Measurements from ENCODE around the gene FGFR4. TPM values are rescaled to one million over a fixed set of nuclear protein-coding genes. Genes with fewer than 3 reads are reported as not detected.
"Not testable (repeated sequence)": the region's sequence is repeated elsewhere in the genome, so short reads cannot be mapped to it uniquely, and the experiment has no call there.

The FGFR4 gene
- polyA plus RNA-seq (2013, experiment 1 of 4), result 22.9 TPM
- polyA plus RNA-seq (2013, experiment 2 of 4), result 25.1 TPM
- polyA plus RNA-seq (2013, experiment 3 of 4), result 17.0 TPM
- polyA plus RNA-seq (2013, experiment 4 of 4), result 17.8 TPM

GRCh38 chr5:177086654-177087397 is at the start of gene FGFR4:
FGFR4 (plus strand) TSS chr5:177086915; CDS start chr5:177089603, 2,688 bp downstream.
- H3K9me3 ChIP-seq (ENCODE audit: control insufficient read depth, low read length), result no peaks in the 10 kb centered on the region
- peaks cover 9% of the 10 kb centered on the region for H3K27me3 ChIP-seq (ENCODE audit: control insufficient read depth, insufficient read depth, low read length, poor library complexity, severe bottlenecking)
- H3K4me1 ChIP-seq (ENCODE audit: control insufficient read depth, insufficient read depth, low read length), result no peaks in the 10 kb centered on the region
- no peaks in the 10 kb centered on the region for H3K36me3 ChIP-seq (ENCODE audit: control insufficient read depth, insufficient read depth, low read length)
- 1% methylated on average over 55 to 60 of the region's 68 CpGs for WGBS, 2 experiments
- H3K27ac ChIP-seq (ENCODE audit: insufficient read depth, low read depth, low read length, poor library complexity, severe bottlenecking), result no peak within 1 kb of the TSS
- H3K4me3 ChIP-seq (ENCODE audit: insufficient read depth, low read depth, low read length), result peak within 1 kb of the TSS; percentile 51

- WGBS, 2 experiments, result 86 to 92% methylated on average over 5 of the region's 5 CpGs
Measured at GRCh38 chr5:177036921-177037320, 49.8 kb upstream of the FGFR4 start.

GRCh38 chr5:177040814-177041420 is 45.8 kb upstream of the FGFR4 start:
- Histone ChIP-seq H3K4me3 (ENCODE audit: insufficient read depth, low read depth, low read length) (no peak overlapping the region), H3K27me3 (ENCODE audit: control insufficient read depth, insufficient read depth, low read length, poor library complexity, severe bottlenecking) (no peaks in the 10 kb centered on the region), H3K36me3 (ENCODE audit: control insufficient read depth, insufficient read depth, low read length) (peaks cover 17% of the 10 kb centered on the region), H3K4me1 (ENCODE audit: control insufficient read depth, insufficient read depth, low read length) (peaks cover 6% of the 10 kb centered on the region), H3K27ac (ENCODE audit: insufficient read depth, low read depth, low read length, poor library complexity, severe bottlenecking) (no peak overlapping the region), H3K9me3 (ENCODE audit: control insufficient read depth, low read length) (no peaks in the 10 kb centered on the region)
- WGBS, 2 experiments, result 90 to 95% methylated on average over 3 of the region's 3 CpGs

More at GRCh38 chr5:177036921-177037320, 49.8 kb upstream of the FGFR4 start:
- Histone ChIP-seq H3K27ac (ENCODE audit: insufficient read depth, low read depth, low read length, poor library complexity, severe bottlenecking) (no peak overlapping the region), H3K9me3 (ENCODE audit: control insufficient read depth, low read length) (no peaks in the 10 kb centered on the region), H3K36me3 (ENCODE audit: control insufficient read depth, insufficient read depth, low read length) (no peaks in the 10 kb centered on the region), H3K27me3 (ENCODE audit: control insufficient read depth, insufficient read depth, low read length, poor library complexity, severe bottlenecking) (no peaks in the 10 kb centered on the region), H3K4me3 (ENCODE audit: insufficient read depth, low read depth, low read length) (no peak overlapping the region), H3K4me1 (ENCODE audit: control insufficient read depth, insufficient read depth, low read length) (peaks cover 8% of the 10 kb centered on the region)

- H3K27ac ChIP-seq (ENCODE audit: insufficient read depth, low read depth, low read length, poor library complexity, severe bottlenecking), result no peak overlapping the region
- WGBS, 2 experiments, result 90 to 98% methylated on average over 1 to 2 of the region's 2 CpGs
- H3K27me3 ChIP-seq (ENCODE audit: control insufficient read depth, insufficient read depth, low read length, poor library complexity, severe bottlenecking), result no peaks in the 10 kb centered on the region
- no peak overlapping the region for H3K4me3 ChIP-seq (ENCODE audit: insufficient read depth, low read depth, low read length)
- peaks cover 17% of the 10 kb centered on the region for H3K36me3 ChIP-seq (ENCODE audit: control insufficient read depth, insufficient read depth, low read length)
- H3K9me3 ChIP-seq (ENCODE audit: control insufficient read depth, low read length), result no peaks in the 10 kb centered on the region
- no peaks in the 10 kb centered on the region for H3K4me1 ChIP-seq (ENCODE audit: control insufficient read depth, insufficient read depth, low read length)
Measured at GRCh38 chr5:177041936-177042335, 44.8 kb upstream of the FGFR4 start.

- Histone ChIP-seq H3K36me3 (ENCODE audit: control insufficient read depth, insufficient read depth, low read length) (peaks cover 17% of the 10 kb centered on the region), H3K27ac (ENCODE audit: insufficient read depth, low read depth, low read length, poor library complexity, severe bottlenecking) (no peak overlapping the region), H3K27me3 (ENCODE audit: control insufficient read depth, insufficient read depth, low read length, poor library complexity, severe bottlenecking) (no peaks in the 10 kb centered on the region), H3K4me1 (ENCODE audit: control insufficient read depth, insufficient read depth, low read length) (no peaks in the 10 kb centered on the region), H3K4me3 (ENCODE audit: insufficient read depth, low read depth, low read length) (no peak overlapping the region), H3K9me3 (ENCODE audit: control insufficient read depth, low read length) (no peaks in the 10 kb centered on the region)
- WGBS, 2 experiments, result 95% methylated on average over 6 of the region's 6 CpGs
Measured at GRCh38 chr5:177043114-177043513, 43.6 kb upstream of the FGFR4 start.

GRCh38 chr5:177043958-177044357 is 42.8 kb upstream of the FGFR4 start:
- Histone ChIP-seq H3K4me1 (ENCODE audit: control insufficient read depth, insufficient read depth, low read length) (no peaks in the 10 kb centered on the region), H3K27me3 (ENCODE audit: control insufficient read depth, insufficient read depth, low read length, poor library complexity, severe bottlenecking) (no peaks in the 10 kb centered on the region), H3K4me3 (ENCODE audit: insufficient read depth, low read depth, low read length) (no peak overlapping the region), H3K9me3 (ENCODE audit: control insufficient read depth, low read length) (no peaks in the 10 kb centered on the region), H3K27ac (ENCODE audit: insufficient read depth, low read depth, low read length, poor library complexity, severe bottlenecking) (no peak overlapping the region), H3K36me3 (ENCODE audit: control insufficient read depth, insufficient read depth, low read length) (peaks cover 17% of the 10 kb centered on the region)
- 92 to 93% methylated on average over 1 of the region's 1 CpG for WGBS, 2 experiments

GRCh38 chr5:177044641-177045040 is 42.1 kb upstream of the FGFR4 start:
- H3K36me3 ChIP-seq (ENCODE audit: control insufficient read depth, insufficient read depth, low read length), result peaks cover 17% of the 10 kb centered on the region
- no peak overlapping the region for H3K27ac ChIP-seq (ENCODE audit: insufficient read depth, low read depth, low read length, poor library complexity, severe bottlenecking)

GRCh38 chr5:177045631-177046030 is 41.1 kb upstream of the FGFR4 start:
- Histone ChIP-seq H3K27me3 (ENCODE audit: control insufficient read depth, insufficient read depth, low read length, poor library complexity, severe bottlenecking) (no peaks in the 10 kb centered on the region), H3K9me3 (ENCODE audit: control insufficient read depth, low read length) (no peaks in the 10 kb centered on the region), H3K36me3 (ENCODE audit: control insufficient read depth, insufficient read depth, low read length) (peaks cover 20% of the 10 kb centered on the region), H3K27ac (ENCODE audit: insufficient read depth, low read depth, low read length, poor library complexity, severe bottlenecking) (no peak overlapping the region), H3K4me1 (ENCODE audit: control insufficient read depth, insufficient read depth, low read length) (no peaks in the 10 kb centered on the region), H3K4me3 (ENCODE audit: insufficient read depth, low read depth, low read length) (no peak overlapping the region)
- WGBS, 2 experiments, result 93 to 95% methylated on average over 4 of the region's 4 CpGs

More at GRCh38 chr5:177044641-177045040, 42.1 kb upstream of the FGFR4 start:
- WGBS, 2 experiments, result 91 to 94% methylated on average over 1 of the region's 1 CpG
- H3K4me1 ChIP-seq (ENCODE audit: control insufficient read depth, insufficient read depth, low read length), result no peaks in the 10 kb centered on the region
- H3K27me3 ChIP-seq (ENCODE audit: control insufficient read depth, insufficient read depth, low read length, poor library complexity, severe bottlenecking), result no peaks in the 10 kb centered on the region
- H3K9me3 ChIP-seq (ENCODE audit: control insufficient read depth, low read length), result no peaks in the 10 kb centered on the region
- no peak overlapping the region for H3K4me3 ChIP-seq (ENCODE audit: insufficient read depth, low read depth, low read length)

- H3K27me3 ChIP-seq (ENCODE audit: control insufficient read depth, insufficient read depth, low read length, poor library complexity, severe bottlenecking); H3K27ac ChIP-seq (ENCODE audit: insufficient read depth, low read depth, low read length, poor library complexity, severe bottlenecking); H3K4me1 ChIP-seq (ENCODE audit: control insufficient read depth, insufficient read depth, low read length); H3K4me3 ChIP-seq (ENCODE audit: insufficient read depth, low read depth, low read length); H3K9me3 ChIP-seq (ENCODE audit: control insufficient read depth, low read length): not testable (repeated sequence)
- peaks cover 22% of the 10 kb centered on the region for H3K36me3 ChIP-seq (ENCODE audit: control insufficient read depth, insufficient read depth, low read length)
- 95 to 96% methylated on average over 7 of the region's 7 CpGs for WGBS, 2 experiments
Measured at GRCh38 chr5:177048531-177048930, 38.2 kb upstream of the FGFR4 start.

GRCh38 chr5:177049285-177049684 is 37.4 kb upstream of the FGFR4 start:
- WGBS, 2 experiments, result 95 to 97% methylated on average over 5 of the region's 5 CpGs
- H3K4me1 ChIP-seq (ENCODE audit: control insufficient read depth, insufficient read depth, low read length), result no peaks in the 10 kb centered on the region
- H3K9me3 ChIP-seq (ENCODE audit: control insufficient read depth, low read length), result no peaks in the 10 kb centered on the region
- H3K27ac ChIP-seq (ENCODE audit: insufficient read depth, low read depth, low read length, poor library complexity, severe bottlenecking), result no peak overlapping the region
- peaks cover 18% of the 10 kb centered on the region for H3K36me3 ChIP-seq (ENCODE audit: control insufficient read depth, insufficient read depth, low read length)
- H3K4me3 ChIP-seq (ENCODE audit: insufficient read depth, low read depth, low read length), result no peak overlapping the region
- no peaks in the 10 kb centered on the region for H3K27me3 ChIP-seq (ENCODE audit: control insufficient read depth, insufficient read depth, low read length, poor library complexity, severe bottlenecking)

Data from ectodermal cell (in vitro differentiated cells).